Hepatocyte (in vitro differentiated cells): ENCODE results near the gene CDK11B. TPM values are rescaled to one million over a fixed set of nuclear protein-coding genes. Genes with fewer than 3 reads are reported as not detected.

Source experiments
- DNase-seq: peaks from one replicate; pipeline ENCODE4 v3.0.0-alpha.2; 2016; ENCODE audit warnings: low spot score
- H2AFZ ChIP-seq: fragments of 200-600 bp; sonication (generic); 2 replicates; pipeline ENCODE4 v1.6.0; 2016; ENCODE audit warnings: antibody characterized with exemption, mild to moderate bottlenecking
- H3K27ac ChIP-seq: fragments of 200-600 bp; sonication (generic); 2 replicates; pipeline ENCODE4 v1.5.1; 2016; ENCODE audit warnings: mild to moderate bottlenecking
- H3K27me3 ChIP-seq: fragments of 200-600 bp; sonication (generic); 2 replicates; pipeline ENCODE4 v1.6.1; 2016
- H3K36me3 ChIP-seq: fragments of 200-600 bp; sonication (generic); replicated peaks from 2 replicates; pipeline ENCODE4 v1.5.1; 2016; ENCODE audit warnings: low read depth; ENCODE audit not compliant: insufficient read depth
- H3K4me1 ChIP-seq: fragments of 200-600 bp; sonication (generic); 2 replicates; pipeline ENCODE4 v1.5.1; 2016; ENCODE audit warnings: mild to moderate bottlenecking, moderate library complexity; ENCODE audit not compliant: insufficient read depth
- H3K4me2 ChIP-seq: fragments of 200-600 bp; sonication (generic); 2 replicates; pipeline ENCODE4 v1.6.0; 2016
- H3K4me3 ChIP-seq: fragments of 200-600 bp; sonication (generic); 2 replicates; pipeline ENCODE4 v1.5.1; 2016; ENCODE audit warnings: mild to moderate bottlenecking
- H3K79me2 ChIP-seq: fragments of 200-600 bp; sonication (generic); 2 replicates; pipeline ENCODE4 v1.6.0; 2017; ENCODE audit warnings: mild to moderate bottlenecking
- H3K9me2 ChIP-seq: fragments of 200-600 bp; sonication (generic); replicated peaks from 2 replicates; pipeline ENCODE4 v1.6.0; 2017; ENCODE audit warnings: mild to moderate bottlenecking; ENCODE audit not compliant: insufficient read depth
- H3K9me3 ChIP-seq: fragments of 200-600 bp; sonication (generic); 2 replicates; pipeline ENCODE4 v1.5.1; 2016; ENCODE audit warnings: low read depth, mild to moderate bottlenecking
- H4K20me1 ChIP-seq: fragments of 200-600 bp; sonication (generic); 2 replicates; pipeline ENCODE4 v1.6.0; 2016; ENCODE audit warnings: mild to moderate bottlenecking; ENCODE audit not compliant: insufficient read depth, poor library complexity, severe bottlenecking
- EZH2 ChIP-seq: fragments of 200-600 bp; sonication (generic); IDR thresholded peaks from 2 replicates; pipeline ENCODE4 v1.6.1; 2016; ENCODE audit warnings: antibody characterized with exemption, mild to moderate bottlenecking, borderline replicate concordance
- EZH2phosphoT487 ChIP-seq: fragments of 200-600 bp; sonication (generic); IDR thresholded peaks from one replicate; pipeline ENCODE4 v1.6.1; 2018; ENCODE audit warnings: antibody characterized with exemption, mild to moderate bottlenecking, low read depth, moderate library complexity; ENCODE audit not compliant: unreplicated experiment, severe bottlenecking
- whole genome bisulfite sequencing: methylation state at CpG from one replicate; pipeline ENCODE4 v1.1.6; 2016; ENCODE audit warnings: low lambda C conversion rate; ENCODE audit errors: missing lambda C conversion rate; 5-methylcytosine and 5-hydroxymethylcytosine counted together
- polyA plus RNA-seq: library from polyadenylated mRNA; unstranded; fragments of >200 nt; fragmentation: Nextera tagmentation; extraction: Ambion mirVana; gene quantifications from 2 replicates; pipeline ENCODE4 v1.2.1, GENCODE V29; 2016
- total RNA-seq: library from RNA; depleted of rRNA; stranded (reverse); fragments of >200 nt; gene quantifications from 2 replicates; pipeline ENCODE4 v1.2.3, GENCODE V29; 2014
- TF ChIP-seq, protein P1 (sequence below): fragments of 200-600 bp; sonication (generic); IDR thresholded peaks from 2 replicates; pipeline ENCODE4 v1.5.1; 2016; ENCODE audit warnings: antibody characterized with exemption, mild to moderate bottlenecking; ENCODE audit not compliant: poor library complexity

Gene CDK11B
- total and polyA plus RNA-seq, 2 experiments from 2014 or later: 7.5 to 15.3 TPM

- Histone ChIP-seq H2AFZ (no peak within 1 kb of the TSS), H3K79me2 (no peaks in the 10 kb centered on the region), H3K4me3 (peak within 1 kb of the TSS; percentile 36), H3K36me3 (no peaks in the 10 kb centered on the region), H4K20me1 (no peaks in the 10 kb centered on the region), H3K9me2 (no peaks in the 10 kb centered on the region), H3K4me1 (peaks cover 19% of the 10 kb centered on the region), H3K9me3 (no peaks in the 10 kb centered on the region), H3K27me3 (peaks cover 15% of the 10 kb centered on the region), H3K27ac (peak within 1 kb of the TSS; percentile 92), H3K4me2 (peak within 1 kb of the TSS; percentile 75)
- WGBS: 2% methylated on average over 11 of the region's 48 CpGs
- DNase-seq: peak; percentile 68
- TF ChIP-seq EZH2phosphoT487 (peak; percentile 23), EZH2 (peak; percentile 59)
- TF ChIP-seq, protein P1, sequence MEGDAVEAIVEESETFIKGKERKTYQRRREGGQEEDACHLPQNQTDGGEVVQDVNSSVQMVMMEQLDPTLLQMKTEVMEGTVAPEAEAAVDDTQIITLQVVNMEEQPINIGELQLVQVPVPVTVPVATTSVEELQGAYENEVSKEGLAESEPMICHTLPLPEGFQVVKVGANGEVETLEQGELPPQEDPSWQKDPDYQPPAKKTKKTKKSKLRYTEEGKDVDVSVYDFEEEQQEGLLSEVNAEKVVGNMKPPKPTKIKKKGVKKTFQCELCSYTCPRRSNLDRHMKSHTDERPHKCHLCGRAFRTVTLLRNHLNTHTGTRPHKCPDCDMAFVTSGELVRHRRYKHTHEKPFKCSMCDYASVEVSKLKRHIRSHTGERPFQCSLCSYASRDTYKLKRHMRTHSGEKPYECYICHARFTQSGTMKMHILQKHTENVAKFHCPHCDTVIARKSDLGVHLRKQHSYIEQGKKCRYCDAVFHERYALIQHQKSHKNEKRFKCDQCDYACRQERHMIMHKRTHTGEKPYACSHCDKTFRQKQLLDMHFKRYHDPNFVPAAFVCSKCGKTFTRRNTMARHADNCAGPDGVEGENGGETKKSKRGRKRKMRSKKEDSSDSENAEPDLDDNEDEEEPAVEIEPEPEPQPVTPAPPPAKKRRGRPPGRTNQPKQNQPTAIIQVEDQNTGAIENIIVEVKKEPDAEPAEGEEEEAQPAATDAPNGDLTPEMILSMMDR: no peak
Measured at GRCh38 chr1:1631782-1632420, 26.9 kb downstream of the CDK11B start, which contains the start of gene MMP23B. TSS of gene MMP23B (plus strand) at chr1:1632173. CDS start at chr1:1632219, 46 bp downstream.

DNA sequence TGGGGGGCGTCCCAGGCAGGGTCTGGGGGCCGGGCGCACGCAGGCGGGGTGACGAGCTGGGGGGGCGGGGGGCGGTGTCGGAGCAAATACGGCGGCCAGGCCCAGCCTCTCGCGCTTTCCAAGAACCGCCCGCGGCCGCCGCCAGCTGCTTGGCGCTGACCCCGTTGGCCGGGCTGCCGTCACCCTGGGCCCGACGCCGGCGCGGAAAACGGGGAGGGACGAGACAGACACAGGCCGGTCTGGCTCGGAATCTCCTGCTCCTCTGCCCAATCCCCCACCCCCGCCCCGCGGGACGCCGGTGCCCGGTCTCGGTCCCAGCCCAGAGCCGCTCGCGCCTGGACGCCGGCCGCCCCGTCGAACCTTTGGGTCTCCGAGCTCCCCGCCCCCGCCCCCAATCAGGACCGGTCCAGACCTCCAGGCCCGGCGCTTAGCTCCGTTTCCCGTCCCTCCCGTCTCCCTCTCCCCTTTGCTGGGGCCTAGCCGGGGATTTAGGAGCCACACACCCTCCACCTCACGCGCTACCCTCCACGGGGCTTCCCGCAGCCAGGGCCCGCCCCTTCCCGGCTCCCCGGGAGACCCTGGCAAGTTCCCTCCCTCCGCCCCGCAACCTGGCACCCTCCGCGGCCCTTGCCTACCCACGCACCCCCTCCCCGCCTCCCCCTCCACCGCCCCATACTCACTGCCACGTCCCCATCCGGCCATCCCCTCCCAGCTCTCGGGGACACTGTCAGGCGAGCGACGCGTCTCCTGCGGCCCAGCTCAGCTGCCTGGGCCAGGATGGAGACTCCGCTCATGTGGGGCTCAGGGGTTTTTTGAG, 27.6 kb downstream of the CDK11B start:
- H3K27ac ChIP-seq: peak overlapping the region; percentile 92
- H3K79me2 ChIP-seq: no peaks in the 10 kb centered on the region
- 16% methylated on average over 16 of the region's 79 CpGs for WGBS
- H4K20me1 ChIP-seq: no peaks in the 10 kb centered on the region
- no peaks in the 10 kb centered on the region for H3K36me3 ChIP-seq
- H3K9me3 ChIP-seq: no peaks in the 10 kb centered on the region
- H3K4me3 ChIP-seq: no peak overlapping the region
- peaks cover 15% of the 10 kb centered on the region for H3K27me3 ChIP-seq
- peak; percentile 65 for DNase-seq
- TF ChIP-seq, protein P1: no peak
- TF ChIP-seq EZH2: no peak
- TF ChIP-seq EZH2phosphoT487: peak; percentile 58
- peak overlapping the region; percentile 75 for H3K4me2 ChIP-seq
- peaks cover 19% of the 10 kb centered on the region for H3K4me1 ChIP-seq
- H3K9me2 ChIP-seq: no peaks in the 10 kb centered on the region
- H2AFZ ChIP-seq: no peak overlapping the region

GRCh38 chr1:1630191-1630964, 28.4 kb downstream of the CDK11B start:
- Histone ChIP-seq H3K4me2 (peak overlapping the region; percentile 75), H2AFZ (no peak overlapping the region), H4K20me1 (no peaks in the 10 kb centered on the region), H3K36me3 (no peaks in the 10 kb centered on the region), H3K4me1 (peaks cover 19% of the 10 kb centered on the region), H3K9me2 (no peaks in the 10 kb centered on the region), H3K27me3 (peaks cover 15% of the 10 kb centered on the region), H3K4me3 (no peak overlapping the region), H3K9me3 (no peaks in the 10 kb centered on the region), H3K79me2 (no peaks in the 10 kb centered on the region), H3K27ac (peak overlapping the region; percentile 92)
- TF ChIP-seq EZH2: peak; percentile 12
- TF ChIP-seq, protein P1: no peak
- peak; percentile 81 for DNase-seq
- WGBS: 28% methylated on average over 20 of the region's 81 CpGs
